ENCODE results near the gene PCDHGA6.

Gene PCDHGA6

DNA sequence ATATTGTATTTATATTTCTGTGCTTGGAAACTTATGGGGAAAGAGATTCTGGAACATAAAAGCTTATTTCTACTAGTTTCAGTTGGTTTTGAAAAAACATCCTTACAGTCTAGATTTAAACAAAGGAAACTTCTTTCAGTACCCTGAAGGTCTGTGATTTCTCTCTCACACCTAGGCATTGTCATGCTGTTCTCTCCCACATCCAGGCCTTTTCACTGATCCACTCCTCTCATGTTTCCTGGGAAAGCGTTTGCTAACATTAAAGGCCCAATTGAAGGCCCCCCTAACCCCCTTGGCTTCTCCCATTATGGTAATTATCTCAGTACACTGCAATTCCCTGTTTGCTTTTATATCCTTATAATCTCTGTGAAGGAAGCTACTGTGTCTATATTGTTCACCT lies 30.9 kb upstream of the PCDHGA6 start:
- no peak for ATAC-seq
- TF ChIP-seq ZFP30 (CRISPR knock-in tag; IDR thresholded peaks at IDR 0.05) (no peak), ZNF8 (CRISPR knock-in tag; IDR thresholded peaks at IDR 0.05) (no peak), CSDC2 (CRISPR knock-in tag; IDR thresholded peaks at IDR 0.05) (no peak), ZNF565 (CRISPR knock-in tag; conservative IDR thresholded peaks at IDR 0.05; ENCODE audit: low read depth) (no peak), ARNTL (CRISPR knock-in tag; IDR thresholded peaks at IDR 0.05; ENCODE audit: borderline replicate concordance, low read depth) (no peak), ZFP3 (CRISPR knock-in tag; IDR thresholded peaks at IDR 0.05) (no peak), ESRRG (CRISPR knock-in tag; IDR thresholded peaks at IDR 0.05) (no peak), TOX (CRISPR knock-in tag; IDR thresholded peaks at IDR 0.05; ENCODE audit: borderline replicate concordance) (no peak), ZC3H10 (CRISPR knock-in tag; IDR thresholded peaks at IDR 0.05) (no peak), RARB (CRISPR knock-in tag; IDR thresholded peaks at IDR 0.05) (no peak), BACH2 (CRISPR knock-in tag; IDR thresholded peaks at IDR 0.05; ENCODE audit: borderline replicate concordance) (no peak), PPARA (CRISPR knock-in tag; IDR thresholded peaks at IDR 0.05; ENCODE audit: borderline replicate concordance) (no peak)
- TF ChIP-seq, protein P1, sequence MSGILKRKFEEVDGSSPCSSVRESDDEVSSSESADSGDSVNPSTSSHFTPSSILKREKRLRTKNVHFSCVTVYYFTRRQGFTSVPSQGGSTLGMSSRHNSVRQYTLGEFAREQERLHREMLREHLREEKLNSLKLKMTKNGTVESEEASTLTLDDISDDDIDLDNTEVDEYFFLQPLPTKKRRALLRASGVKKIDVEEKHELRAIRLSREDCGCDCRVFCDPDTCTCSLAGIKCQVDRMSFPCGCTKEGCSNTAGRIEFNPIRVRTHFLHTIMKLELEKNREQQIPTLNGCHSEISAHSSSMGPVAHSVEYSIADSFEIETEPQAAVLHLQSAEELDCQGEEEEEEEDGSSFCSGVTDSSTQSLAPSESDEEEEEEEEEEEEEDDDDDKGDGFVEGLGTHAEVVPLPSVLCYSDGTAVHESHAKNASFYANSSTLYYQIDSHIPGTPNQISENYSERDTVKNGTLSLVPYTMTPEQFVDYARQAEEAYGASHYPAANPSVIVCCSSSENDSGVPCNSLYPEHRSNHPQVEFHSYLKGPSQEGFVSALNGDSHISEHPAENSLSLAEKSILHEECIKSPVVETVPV (CRISPR knock-in tag; IDR thresholded peaks at IDR 0.05): no peak
- TF ChIP-seq, protein P2, sequence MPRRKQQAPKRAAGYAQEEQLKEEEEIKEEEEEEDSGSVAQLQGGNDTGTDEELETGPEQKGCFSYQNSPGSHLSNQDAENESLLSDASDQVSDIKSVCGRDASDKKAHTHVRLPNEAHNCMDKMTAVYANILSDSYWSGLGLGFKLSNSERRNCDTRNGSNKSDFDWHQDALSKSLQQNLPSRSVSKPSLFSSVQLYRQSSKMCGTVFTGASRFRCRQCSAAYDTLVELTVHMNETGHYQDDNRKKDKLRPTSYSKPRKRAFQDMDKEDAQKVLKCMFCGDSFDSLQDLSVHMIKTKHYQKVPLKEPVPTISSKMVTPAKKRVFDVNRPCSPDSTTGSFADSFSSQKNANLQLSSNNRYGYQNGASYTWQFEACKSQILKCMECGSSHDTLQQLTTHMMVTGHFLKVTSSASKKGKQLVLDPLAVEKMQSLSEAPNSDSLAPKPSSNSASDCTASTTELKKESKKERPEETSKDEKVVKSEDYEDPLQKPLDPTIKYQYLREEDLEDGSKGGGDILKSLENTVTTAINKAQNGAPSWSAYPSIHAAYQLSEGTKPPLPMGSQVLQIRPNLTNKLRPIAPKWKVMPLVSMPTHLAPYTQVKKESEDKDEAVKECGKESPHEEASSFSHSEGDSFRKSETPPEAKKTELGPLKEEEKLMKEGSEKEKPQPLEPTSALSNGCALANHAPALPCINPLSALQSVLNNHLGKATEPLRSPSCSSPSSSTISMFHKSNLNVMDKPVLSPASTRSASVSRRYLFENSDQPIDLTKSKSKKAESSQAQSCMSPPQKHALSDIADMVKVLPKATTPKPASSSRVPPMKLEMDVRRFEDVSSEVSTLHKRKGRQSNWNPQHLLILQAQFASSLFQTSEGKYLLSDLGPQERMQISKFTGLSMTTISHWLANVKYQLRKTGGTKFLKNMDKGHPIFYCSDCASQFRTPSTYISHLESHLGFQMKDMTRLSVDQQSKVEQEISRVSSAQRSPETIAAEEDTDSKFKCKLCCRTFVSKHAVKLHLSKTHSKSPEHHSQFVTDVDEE (CRISPR knock-in tag; IDR thresholded peaks at IDR 0.05): no peak
- TF ChIP-seq, protein P3, sequence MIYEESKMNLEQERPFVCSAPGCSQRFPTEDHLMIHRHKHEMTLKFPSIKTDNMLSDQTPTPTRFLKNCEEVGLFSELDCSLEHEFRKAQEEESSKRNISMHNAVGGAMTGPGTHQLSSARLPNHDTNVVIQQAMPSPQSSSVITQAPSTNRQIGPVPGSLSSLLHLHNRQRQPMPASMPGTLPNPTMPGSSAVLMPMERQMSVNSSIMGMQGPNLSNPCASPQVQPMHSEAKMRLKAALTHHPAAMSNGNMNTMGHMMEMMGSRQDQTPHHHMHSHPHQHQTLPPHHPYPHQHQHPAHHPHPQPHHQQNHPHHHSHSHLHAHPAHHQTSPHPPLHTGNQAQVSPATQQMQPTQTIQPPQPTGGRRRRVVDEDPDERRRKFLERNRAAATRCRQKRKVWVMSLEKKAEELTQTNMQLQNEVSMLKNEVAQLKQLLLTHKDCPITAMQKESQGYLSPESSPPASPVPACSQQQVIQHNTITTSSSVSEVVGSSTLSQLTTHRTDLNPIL (CRISPR knock-in tag; IDR thresholded peaks at IDR 0.05; ENCODE audit: low read depth): no peak

DNA sequence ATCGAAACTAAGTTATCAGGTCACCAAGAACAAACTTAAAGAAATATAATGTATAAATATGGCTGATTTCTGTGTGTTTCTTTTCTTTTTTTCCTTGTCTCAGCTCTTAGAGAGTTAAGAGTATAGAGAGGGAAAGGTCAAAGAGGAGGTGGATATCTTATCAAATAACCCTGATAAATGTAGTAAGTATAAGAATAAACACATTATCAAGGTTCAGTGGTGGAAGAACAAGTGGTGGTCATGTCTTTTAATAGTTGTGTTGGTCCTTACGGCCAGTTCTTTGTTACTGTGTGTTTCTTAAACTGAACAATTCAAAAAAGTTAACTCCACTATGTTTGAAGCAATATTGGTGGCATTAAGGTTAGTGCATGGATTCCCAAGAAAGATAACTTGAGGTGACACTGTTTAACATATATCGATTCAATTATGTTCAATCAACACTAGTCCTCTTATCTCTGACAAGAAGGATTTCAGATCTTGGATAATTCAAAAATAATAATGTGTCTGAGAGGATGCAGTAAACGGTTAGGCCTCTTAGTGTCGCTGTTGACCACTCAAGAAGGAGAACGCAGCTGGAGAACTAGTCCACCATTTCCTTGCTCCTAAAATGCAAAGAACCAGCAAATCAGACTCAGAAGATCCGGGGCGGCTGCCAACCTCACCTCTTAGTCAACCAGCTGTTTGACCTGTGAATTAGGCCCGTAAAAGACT lies 30.3 kb upstream of the PCDHGA6 start, which contains the start of gene PCDHGA3:
Gene PCDHGA3, plus strand, starts transcription at position 588 of the 711 bp plus-strand sequence. CDS start 205 bp downstream, outside the sequence.
- TF ChIP-seq, protein P2 (CRISPR knock-in tag; IDR thresholded peaks at IDR 0.05): no peak
- TF ChIP-seq ZFP3 (CRISPR knock-in tag; IDR thresholded peaks at IDR 0.05) (no peak), GLIS3 (CRISPR knock-in tag; IDR thresholded peaks at IDR 0.05) (no peak), ZFP30 (CRISPR knock-in tag; IDR thresholded peaks at IDR 0.05) (no peak), ZNF70 (CRISPR knock-in tag; IDR thresholded peaks at IDR 0.05) (no peak)
- TF ChIP-seq, protein P3 (CRISPR knock-in tag; IDR thresholded peaks at IDR 0.05; ENCODE audit: low read depth): no peak
- no peak for ATAC-seq

DNA sequence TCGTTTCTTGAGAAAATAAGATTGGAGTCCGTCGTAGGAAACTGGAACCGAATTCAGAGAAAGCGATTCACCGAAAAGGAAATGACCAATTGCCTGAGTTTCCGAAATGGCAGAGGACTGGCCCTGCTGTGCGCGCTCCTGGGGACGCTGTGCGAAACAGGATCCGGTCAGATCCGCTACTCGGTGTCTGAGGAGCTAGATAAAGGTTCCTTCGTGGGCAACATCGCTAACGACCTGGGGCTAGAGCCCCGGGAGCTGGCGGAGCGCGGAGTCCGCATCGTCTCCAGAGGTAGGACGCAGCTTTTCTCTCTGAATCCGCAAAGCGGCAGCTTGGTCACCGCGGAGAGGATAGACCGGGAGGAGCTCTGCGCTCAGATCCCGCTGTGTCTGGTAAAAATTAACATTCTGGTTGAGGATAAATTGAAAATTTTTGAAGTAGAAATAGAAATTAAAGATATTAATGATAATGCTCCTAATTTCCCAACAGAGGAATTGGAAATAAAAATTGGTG lies 29.7 kb upstream of the PCDHGA6 start:
- no peak for ATAC-seq
- TF ChIP-seq ESRRG (CRISPR knock-in tag; IDR thresholded peaks at IDR 0.05): no peak
- TF ChIP-seq, protein P2 (CRISPR knock-in tag; IDR thresholded peaks at IDR 0.05): no peak
- no peak for TF ChIP-seq PPARA (CRISPR knock-in tag; IDR thresholded peaks at IDR 0.05; ENCODE audit: borderline replicate concordance)
- TF ChIP-seq, protein P3 (CRISPR knock-in tag; IDR thresholded peaks at IDR 0.05; ENCODE audit: low read depth): no peak
- TF ChIP-seq CSDC2 (CRISPR knock-in tag; IDR thresholded peaks at IDR 0.05): no peak
- no peak for TF ChIP-seq ZFP3 (CRISPR knock-in tag; IDR thresholded peaks at IDR 0.05)
- no peak for TF ChIP-seq SNAI2 (CRISPR knock-in tag; IDR thresholded peaks at IDR 0.05)
- TF ChIP-seq, protein P4, sequence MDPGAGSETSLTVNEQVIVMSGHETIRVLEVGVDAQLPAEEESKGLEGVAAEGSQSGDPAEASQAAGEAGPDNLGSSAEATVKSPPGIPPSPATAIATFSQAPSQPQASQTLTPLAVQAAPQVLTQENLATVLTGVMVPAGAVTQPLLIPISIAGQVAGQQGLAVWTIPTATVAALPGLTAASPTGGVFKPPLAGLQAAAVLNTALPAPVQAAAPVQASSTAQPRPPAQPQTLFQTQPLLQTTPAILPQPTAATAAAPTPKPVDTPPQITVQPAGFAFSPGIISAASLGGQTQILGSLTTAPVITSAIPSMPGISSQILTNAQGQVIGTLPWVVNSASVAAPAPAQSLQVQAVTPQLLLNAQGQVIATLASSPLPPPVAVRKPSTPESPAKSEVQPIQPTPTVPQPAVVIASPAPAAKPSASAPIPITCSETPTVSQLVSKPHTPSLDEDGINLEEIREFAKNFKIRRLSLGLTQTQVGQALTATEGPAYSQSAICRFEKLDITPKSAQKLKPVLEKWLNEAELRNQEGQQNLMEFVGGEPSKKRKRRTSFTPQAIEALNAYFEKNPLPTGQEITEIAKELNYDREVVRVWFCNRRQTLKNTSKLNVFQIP (CRISPR knock-in tag; IDR thresholded peaks at IDR 0.05; ENCODE audit: borderline replicate concordance, low read depth): no peak
- TF ChIP-seq ZC3H10 (CRISPR knock-in tag; IDR thresholded peaks at IDR 0.05): no peak
- TF ChIP-seq ZNF565 (CRISPR knock-in tag; conservative IDR thresholded peaks at IDR 0.05; ENCODE audit: low read depth): no peak
